ENCODE measurements around the gene FADS2.

The FADS2 gene

GRCh38 chr11:61910187-61911127 lies 82.4 kb downstream of the FADS2 start:
- DNase-seq, result no peak

GRCh38 chr11:61911128-61911700 lies 83.1 kb downstream of the FADS2 start:
- DNase-seq, result no peak

- no peak for DNase-seq
These were observed 83.8 kb downstream of the FADS2 start for GRCh38 chr11:61911701-61912529.

- DNase-seq, result peak; percentile 14
These were observed 84.4 kb downstream of the FADS2 start for GRCh38 chr11:61912530-61912898.

- DNase-seq, result no peak
These were observed 85.0 kb downstream of the FADS2 start for GRCh38 chr11:61912991-61913698.

GRCh38 chr11:61913699-61914395 lies 85.7 kb downstream of the FADS2 start:
- DNase-seq, result no peak

- DNase-seq, result no peak
These were observed 86.5 kb downstream of the FADS2 start for GRCh38 chr11:61914471-61915171.

- no peak for DNase-seq
These were observed 88.7 kb downstream of the FADS2 start for GRCh38 chr11:61916737-61917333.
